GM23338 (cell line): ENCODE results near the gene IQSEC3. TPM values are rescaled to one million over a fixed set of nuclear protein-coding genes. Genes with fewer than 3 reads are reported as not detected.
A peak's percentile ranks its signal among the peaks of the same experiment; 100 is the strongest.

Experiments
- ATAC-seq: fragments of 200-7000 bp; cut with Tn5 transposase; 3 replicates; pipeline ENCODE4 v1.9.1; 2020
- DNase-seq: peaks from one replicate; pipeline ENCODE4 v3.0.0-alpha.2; 2015; ENCODE audit warnings: low spot score
- H2AFZ ChIP-seq: fragments of 200-600 bp; sonication (generic); 2 replicates; pipeline ENCODE4 v1.8.0; 2016; ENCODE audit warnings: antibody characterized with exemption, mild to moderate bottlenecking, moderate library complexity
- H3F3A ChIP-seq: fragments of 200-600 bp; sonication (generic); replicated peaks from 2 replicates; pipeline ENCODE4 v1.8.0; 2017; ENCODE audit warnings: antibody characterized with exemption, mixed run types, low read depth
- H3K27ac ChIP-seq: fragments of 200-600 bp; sonication (generic); 2 replicates; pipeline ENCODE4 v1.6.1; 2016; ENCODE audit warnings: low read depth
- H3K27me3 ChIP-seq: fragments of 200-600 bp; sonication (generic); 2 replicates; pipeline ENCODE4 v1.8.0; 2016; ENCODE audit warnings: mild to moderate bottlenecking, mixed run types, moderate library complexity; ENCODE audit not compliant: insufficient read depth
- H3K36me3 ChIP-seq: fragments of 200-600 bp; sonication (generic); 2 replicates; pipeline ENCODE4 v1.8.0; 2016; ENCODE audit warnings: mild to moderate bottlenecking; ENCODE audit not compliant: insufficient read depth
- H3K4me1 ChIP-seq: fragments of 200-600 bp; sonication (generic); 2 replicates; pipeline ENCODE4 v1.8.0; 2016; ENCODE audit warnings: mild to moderate bottlenecking, moderate library complexity; ENCODE audit not compliant: insufficient read depth
- H3K4me2 ChIP-seq: fragments of 200-600 bp; sonication (generic); 2 replicates; pipeline ENCODE4 v1.7.1; 2017; ENCODE audit warnings: mixed run types
- H3K4me3 ChIP-seq: fragments of 200-600 bp; sonication (generic); 2 replicates; pipeline ENCODE4 v1.6.1; 2016; ENCODE audit warnings: mixed run types
- H3K79me2 ChIP-seq: fragments of 200-600 bp; sonication (generic); replicated peaks from 2 replicates; pipeline ENCODE4 v1.8.0; 2017; ENCODE audit warnings: mild to moderate bottlenecking; ENCODE audit not compliant: insufficient read depth
- H3K9me2 ChIP-seq: fragments of 200-600 bp; sonication (generic); 2 replicates; pipeline ENCODE4 v1.8.0; 2017; ENCODE audit not compliant: insufficient read depth
- H4K20me1 ChIP-seq: fragments of 200-600 bp; sonication (generic); replicated peaks from 2 replicates; pipeline ENCODE4 v1.8.0; 2017; ENCODE audit warnings: mild to moderate bottlenecking; ENCODE audit not compliant: insufficient read depth
- H3K27ac Mint-ChIP-seq: 2 replicates; pipeline ENCODE4 v1.8.0; 2020; ENCODE audit warnings: inconsistent platforms, mild to moderate bottlenecking, moderate library complexity, mixed read lengths
- H3K27me3 Mint-ChIP-seq: 3 replicates; pipeline ENCODE4 v1.8.0; 2022; ENCODE audit warnings: low read depth, mild to moderate bottlenecking, moderate library complexity, mixed read lengths, inconsistent platforms; ENCODE audit not compliant: insufficient read depth, poor library complexity
- H3K36me3 Mint-ChIP-seq: 3 replicates; pipeline ENCODE4 v1.8.0; 2021; ENCODE audit warnings: low read depth, mild to moderate bottlenecking, inconsistent platforms, moderate library complexity, mixed read lengths
- H3K4me1 Mint-ChIP-seq: 3 replicates; pipeline ENCODE4 v1.8.0; 2020; ENCODE audit warnings: mild to moderate bottlenecking, inconsistent platforms, mixed read lengths
- H3K4me3 Mint-ChIP-seq: 3 replicates; pipeline ENCODE4 v1.8.0; 2021; ENCODE audit warnings: moderate library complexity, mild to moderate bottlenecking, inconsistent platforms, mixed read lengths
- H3K9me3 Mint-ChIP-seq: 3 replicates; pipeline ENCODE4 v1.8.0; 2020; ENCODE audit warnings: moderate library complexity, mild to moderate bottlenecking, inconsistent platforms, mixed read lengths
- CREB1 ChIP-seq: fragments of 250-450 bp; sonication (Bioruptor Pico); IDR thresholded peaks from 2 replicates; pipeline ENCODE4 v1.5.0; 2020; ENCODE audit warnings: low read depth, mild to moderate bottlenecking, moderate library complexity
- CTCF ChIP-seq, 2 experiments: fragments of 200-600 bp in 1 of 2; sonication (generic) in 1 of 2; conservative IDR thresholded peaks; 2 replicates each; pipeline versions ENCODE4 v1.5.1 to v1.6.1; 2016 to 2017; ENCODE audit warnings: antibody characterized with exemption in 2 of 2, low read depth in 2 of 2, mild to moderate bottlenecking in 2 of 2, moderate library complexity in 1 of 2
- JUNB ChIP-seq: IDR thresholded peaks from one replicate; pipeline ENCODE4 v1.6.1; 2016; ENCODE audit warnings: antibody characterized with exemption; ENCODE audit not compliant: unreplicated experiment
- REST ChIP-seq: IDR thresholded peaks from one replicate; pipeline ENCODE4 v1.6.1; 2018; ENCODE audit warnings: antibody characterized with exemption; ENCODE audit not compliant: unreplicated experiment
- STAT1 ChIP-seq: IDR thresholded peaks from one replicate; pipeline ENCODE4 v1.6.1; 2016; ENCODE audit warnings: antibody characterized with exemption; ENCODE audit not compliant: unreplicated experiment
- ZNF114 ChIP-seq: fragments of 250-450 bp; sonication (Bioruptor Pico); IDR thresholded peaks from 2 replicates; pipeline ENCODE4 v1.5.0; 2020; ENCODE audit warnings: mild to moderate bottlenecking, moderate library complexity
- ZNF331 ChIP-seq: fragments of 250-450 bp; sonication (Bioruptor Pico); IDR thresholded peaks from 2 replicates; pipeline ENCODE4 v1.5.0; 2020; ENCODE audit warnings: low read depth, mild to moderate bottlenecking, moderate library complexity
- polyA plus RNA-seq: library from polyadenylated mRNA; unstranded; fragments of >200 nt; fragmentation: Nextera tagmentation; extraction: Ambion mirVana; gene quantifications from 2 replicates; pipeline ENCODE4 v1.2.1, GENCODE V29; 2016
- total RNA-seq: library from RNA; depleted of rRNA; stranded (reverse); fragments of >200 nt; shearing (Covaris generic); gene quantifications from 2 replicates; pipeline ENCODE4 v1.2.3, GENCODE V29; 2014

The IQSEC3 gene
- total and polyA plus RNA-seq, 2 experiments from 2014 or later: 2.1 to 3.6 TPM

DNA sequence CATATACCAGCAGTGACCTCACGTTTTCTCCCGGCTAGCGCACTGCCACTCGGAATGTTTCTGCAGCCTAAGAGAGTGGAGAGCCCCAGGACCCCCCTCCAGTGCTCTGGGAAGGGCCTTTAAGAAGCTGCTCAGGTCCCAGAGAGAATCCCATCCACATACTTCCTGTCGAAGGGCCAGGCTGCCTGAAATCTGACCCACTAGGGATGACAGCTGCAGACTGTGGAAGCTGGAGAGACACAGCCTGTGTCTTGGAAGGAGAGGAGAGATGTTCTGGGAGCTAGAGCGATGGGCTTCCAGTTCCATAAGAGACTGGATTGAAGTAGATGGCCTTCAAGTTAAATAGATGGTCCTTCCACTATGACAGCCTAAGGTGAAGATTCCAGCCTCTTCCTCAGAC, 54.4 kb downstream of the IQSEC3 start:
- DNase-seq (no peak), ATAC-seq (no peak)
- Histone ChIP-seq H3K27ac (no peak overlapping the region), H2AFZ (no peak overlapping the region), H3K79me2 (no peaks in the 10 kb centered on the region), H4K20me1 (no peaks in the 10 kb centered on the region), H3K4me3 (no peak overlapping the region), H3F3A (no peaks in the 10 kb centered on the region), H3K9me2 (no peaks in the 10 kb centered on the region), H3K36me3 (no peaks in the 10 kb centered on the region), H3K27me3 (no peaks in the 10 kb centered on the region), H3K4me1 (no peaks in the 10 kb centered on the region), H3K4me2 (no peak overlapping the region)
- H3K27ac Mint-ChIP-seq: no peak overlapping the region
- H3K4me1 Mint-ChIP-seq: no peaks in the 10 kb centered on the region
- H3K27me3 Mint-ChIP-seq: peaks cover 9% of the 10 kb centered on the region
- H3K36me3 Mint-ChIP-seq: no peaks in the 10 kb centered on the region
- H3K9me3 Mint-ChIP-seq: no peaks in the 10 kb centered on the region; the same call in 2 of the 3 replicates
- TF ChIP-seq JUNB: no peak
- TF ChIP-seq CTCF (conservative IDR thresholded peaks at IDR 0.05; ENCODE audit: low read depth in 2 of 2): no peak
- no peak for TF ChIP-seq ZNF331 (CRISPR knock-in tag)
- TF ChIP-seq ZNF114 (CRISPR knock-in tag): no peak
- no peak for TF ChIP-seq STAT1
- TF ChIP-seq REST: no peak
- no peak for TF ChIP-seq CREB1 (CRISPR knock-in tag)
- no peak overlapping the region for H3K4me3 Mint-ChIP-seq

GRCh38 chr12:121647-122046, 55.1 kb downstream of the IQSEC3 start:
- Histone ChIP-seq H2AFZ (no peak overlapping the region), H3K79me2 (no peaks in the 10 kb centered on the region), H3K36me3 (no peaks in the 10 kb centered on the region), H3K4me1 (no peaks in the 10 kb centered on the region), H3F3A (no peaks in the 10 kb centered on the region), H3K9me2 (no peaks in the 10 kb centered on the region), H3K4me2 (no peak overlapping the region), H3K27me3 (no peaks in the 10 kb centered on the region), H4K20me1 (no peaks in the 10 kb centered on the region), H3K4me3 (no peak overlapping the region), H3K27ac (no peak overlapping the region)
- Mint-ChIP-seq H3K4me3 (no peak overlapping the region), H3K36me3 (no peaks in the 10 kb centered on the region), H3K9me3 (no peaks in the 10 kb centered on the region; the same call in 2 of the 3 replicates), H3K27ac (no peak overlapping the region), H3K27me3 (peaks cover 10% of the 10 kb centered on the region), H3K4me1 (no peaks in the 10 kb centered on the region)
- no peak for DNase-seq
- ATAC-seq: no peak
- TF ChIP-seq JUNB (no peak), REST (peak; percentile 61)
